K562 (cell line): ENCODE measurements around the gene GNA15. TPM values are rescaled to one million over a fixed set of nuclear protein-coding genes. Genes with fewer than 3 reads are reported as not detected.

Experiments used
- CTBP1 ChIP-seq: fragments of 450-650 bp; IDR thresholded peaks from 2 replicates; pipeline ENCODE4 v1.6.1; 2016; ENCODE audit warnings: borderline replicate concordance
- HDAC1 ChIP-seq, 2 experiments: fragments of 450-650 bp; IDR thresholded peaks; 2 replicates each; pipeline ENCODE4 v1.6.1; 2016 to 2017; ENCODE audit warnings: inconsistent platforms in 1 of 2, mild to moderate bottlenecking in 1 of 2, moderate library complexity in 1 of 2
- HMGN3 ChIP-seq: IDR thresholded peaks from 2 replicates; pipeline ENCODE4 v1.6.1; 2011; ENCODE audit warnings: borderline replicate concordance, low read depth, mild to moderate bottlenecking, mixed read lengths, low read length; ENCODE audit not compliant: insufficient read length; ENCODE audit errors: extremely low read depth
- NR1H2 ChIP-seq: sonication (generic); formaldehyde crosslinking; IDR thresholded peaks from 2 replicates; pipeline ENCODE4 v1.4.0; 2020; ENCODE audit warnings: mild to moderate bottlenecking, missing genetic modification reagents
- NR2C2 ChIP-seq, 2 experiments: fragments of 200-800 bp in 1 of 2; sonication (Bioruptor generic) in 1 of 2; sonication (generic) in 1 of 2; formaldehyde crosslinking in 1 of 2; IDR thresholded peaks; 2 replicates each; pipeline versions ENCODE4 v1.6.1 to v1.8.0; 2016 to 2022; ENCODE audit warnings: mild to moderate bottlenecking in 1 of 2, missing compliant biosample characterization in 1 of 2, missing genetic modification characterization in 1 of 2, missing genetic modification reagents in 1 of 2
- NR2F6 ChIP-seq: fragments of 450-650 bp; formaldehyde crosslinking; IDR thresholded peaks from 2 replicates; pipeline ENCODE4 v1.4.0; 2020; ENCODE audit warnings: mild to moderate bottlenecking
- PHTF2 ChIP-seq: fragments of 250-450 bp; sonication (Bioruptor Pico); IDR thresholded peaks from 2 replicates; pipeline ENCODE4 v1.5.0; 2021; ENCODE audit warnings: mild to moderate bottlenecking
- SMARCC2 ChIP-seq: fragments of 450-650 bp; IDR thresholded peaks from 2 replicates; pipeline ENCODE4 v1.6.1; 2017; ENCODE audit warnings: antibody characterized with exemption, moderate library complexity, mild to moderate bottlenecking, low read depth
- ZC3H8 ChIP-seq: fragments of 450-650 bp; IDR thresholded peaks from 2 replicates; pipeline ENCODE4 v1.6.1; 2017
- ZNF175 ChIP-seq: fragments of 200-800 bp; sonication (Bioruptor generic); IDR thresholded peaks from 2 replicates; pipeline ENCODE4 v1.6.1; 2016; ENCODE audit warnings: low read depth, mild to moderate bottlenecking, missing genetic modification characterization, missing compliant biosample characterization
- ZNF197 ChIP-seq: fragments of 200-800 bp; sonication (Bioruptor generic); IDR thresholded peaks from 2 replicates; pipeline ENCODE4 v1.6.1; 2016; ENCODE audit warnings: low read depth, missing genetic modification characterization, missing compliant biosample characterization
- polyA plus RNA-seq, 8 experiments: library from polyadenylated mRNA; depleted of rRNA in 4 of 8; stranded (reverse) in 5 of 8; unstranded in 3 of 8; fragments of >200 nt; fragmentation: Nextera tagmentation in 2 of 8; fragmentation: Illumina TruSeq in 1 of 8; extraction: Ambion mirVana in 2 of 8; extraction: Trizol in 1 of 8; gene quantifications; 2 replicates each; pipeline versions ENCODE4 v1.2.1 to v1.2.3, GENCODE V29; 2011 to 2014; ENCODE audit warnings: inconsistent platforms in 1 of 8, missing spikeins in 1 of 8
- total RNA-seq, 7 experiments: library from RNA; depleted of rRNA in 6 of 7; stranded (reverse); fragments of >200 nt in 6 of 7; fragmentation: Illumina TruSeq in 2 of 7; extraction: Trizol in 2 of 7; gene quantifications; 2 replicates each; pipeline versions ENCODE4 v1.2.1 to v1.2.3, GENCODE V29; 2011 to 2021; ENCODE audit warnings: low replicate concordance in 1 of 7
- TF ChIP-seq, protein P1 (sequence below): fragments of 450-650 bp; IDR thresholded peaks from 2 replicates; pipeline ENCODE4 v1.6.1; 2017; ENCODE audit warnings: antibody characterized with exemption
- TF ChIP-seq, protein P2 (sequence below): sonication (generic); formaldehyde crosslinking; IDR thresholded peaks from 2 replicates; pipeline ENCODE4 v1.8.0; 2022; ENCODE audit warnings: mild to moderate bottlenecking, missing genetic modification reagents
- TF ChIP-seq, protein P3 (sequence below): fragments of 450-650 bp; IDR thresholded peaks from 2 replicates; pipeline ENCODE4 v1.6.1; 2017; ENCODE audit warnings: antibody characterized with exemption, mild to moderate bottlenecking

The GNA15 gene
- total and polyA plus RNA-seq, 9 of the 15 experiments (the other 6 are each of a cell fraction or from before 2014, with no cell fraction given) = 0.03 to 0.24 (median 0.11) TPM; not detected in 1

DNA sequence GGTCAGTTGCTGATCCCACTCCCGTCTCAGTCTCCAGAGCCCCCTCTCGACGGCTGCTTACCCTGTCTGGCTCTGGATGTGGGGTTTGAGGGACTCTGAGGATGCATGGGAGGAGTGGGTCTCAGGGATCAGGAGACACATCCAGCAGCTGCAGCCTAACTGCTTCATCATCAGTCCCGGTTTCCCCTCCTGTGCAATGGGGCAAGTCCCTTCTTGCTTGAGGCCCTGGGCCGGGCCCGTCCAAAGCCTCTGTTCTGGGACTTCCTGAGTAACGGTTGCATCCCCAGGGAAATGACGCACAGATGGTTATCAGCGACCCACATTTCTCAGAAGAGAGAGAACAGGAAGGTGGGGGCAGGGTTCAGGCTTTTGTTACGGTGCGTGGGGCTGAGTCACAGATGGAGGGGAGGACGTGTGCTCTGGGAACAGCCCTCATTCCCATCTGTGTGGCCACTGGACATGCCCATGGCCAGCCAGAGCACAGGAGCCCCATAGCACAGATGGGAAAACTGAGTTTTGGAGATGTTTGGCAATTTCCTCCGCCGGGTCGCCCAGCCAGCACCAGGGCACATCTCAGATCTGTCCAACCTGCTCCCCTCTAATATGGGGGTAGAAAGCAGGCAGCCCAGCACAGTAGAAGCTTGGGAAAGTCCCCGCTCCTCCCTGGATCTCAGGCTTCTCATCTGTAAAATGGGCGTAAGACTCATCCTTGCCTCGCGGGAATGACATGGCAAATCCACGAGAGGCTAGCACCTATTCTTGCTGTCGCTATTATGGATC, 19.3 kb downstream of the GNA15 start (continued):
- no peak for TF ChIP-seq PHTF2 (CRISPR knock-in tag)
- peak; percentile 88 for TF ChIP-seq CTBP1
- peak; percentile 77 for TF ChIP-seq HMGN3
- TF ChIP-seq, protein P1, sequence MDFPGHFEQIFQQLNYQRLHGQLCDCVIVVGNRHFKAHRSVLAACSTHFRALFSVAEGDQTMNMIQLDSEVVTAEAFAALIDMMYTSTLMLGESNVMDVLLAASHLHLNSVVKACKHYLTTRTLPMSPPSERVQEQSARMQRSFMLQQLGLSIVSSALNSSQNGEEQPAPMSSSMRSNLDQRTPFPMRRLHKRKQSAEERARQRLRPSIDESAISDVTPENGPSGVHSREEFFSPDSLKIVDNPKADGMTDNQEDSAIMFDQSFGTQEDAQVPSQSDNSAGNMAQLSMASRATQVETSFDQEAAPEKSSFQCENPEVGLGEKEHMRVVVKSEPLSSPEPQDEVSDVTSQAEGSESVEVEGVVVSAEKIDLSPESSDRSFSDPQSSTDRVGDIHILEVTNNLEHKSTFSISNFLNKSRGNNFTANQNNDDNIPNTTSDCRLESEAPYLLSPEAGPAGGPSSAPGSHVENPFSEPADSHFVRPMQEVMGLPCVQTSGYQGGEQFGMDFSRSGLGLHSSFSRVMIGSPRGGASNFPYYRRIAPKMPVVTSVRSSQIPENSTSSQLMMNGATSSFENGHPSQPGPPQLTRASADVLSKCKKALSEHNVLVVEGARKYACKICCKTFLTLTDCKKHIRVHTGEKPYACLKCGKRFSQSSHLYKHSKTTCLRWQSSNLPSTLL = no peak
- TF ChIP-seq SMARCC2 = peak; percentile 90
- no peak for TF ChIP-seq NR2C2 (CRISPR knock-in tag; IDR thresholded peaks at IDR 0.05)
- TF ChIP-seq NR2C2 (tag; IDR thresholded peaks at IDR 0.05) = peak; percentile 75
- TF ChIP-seq, protein P2, sequence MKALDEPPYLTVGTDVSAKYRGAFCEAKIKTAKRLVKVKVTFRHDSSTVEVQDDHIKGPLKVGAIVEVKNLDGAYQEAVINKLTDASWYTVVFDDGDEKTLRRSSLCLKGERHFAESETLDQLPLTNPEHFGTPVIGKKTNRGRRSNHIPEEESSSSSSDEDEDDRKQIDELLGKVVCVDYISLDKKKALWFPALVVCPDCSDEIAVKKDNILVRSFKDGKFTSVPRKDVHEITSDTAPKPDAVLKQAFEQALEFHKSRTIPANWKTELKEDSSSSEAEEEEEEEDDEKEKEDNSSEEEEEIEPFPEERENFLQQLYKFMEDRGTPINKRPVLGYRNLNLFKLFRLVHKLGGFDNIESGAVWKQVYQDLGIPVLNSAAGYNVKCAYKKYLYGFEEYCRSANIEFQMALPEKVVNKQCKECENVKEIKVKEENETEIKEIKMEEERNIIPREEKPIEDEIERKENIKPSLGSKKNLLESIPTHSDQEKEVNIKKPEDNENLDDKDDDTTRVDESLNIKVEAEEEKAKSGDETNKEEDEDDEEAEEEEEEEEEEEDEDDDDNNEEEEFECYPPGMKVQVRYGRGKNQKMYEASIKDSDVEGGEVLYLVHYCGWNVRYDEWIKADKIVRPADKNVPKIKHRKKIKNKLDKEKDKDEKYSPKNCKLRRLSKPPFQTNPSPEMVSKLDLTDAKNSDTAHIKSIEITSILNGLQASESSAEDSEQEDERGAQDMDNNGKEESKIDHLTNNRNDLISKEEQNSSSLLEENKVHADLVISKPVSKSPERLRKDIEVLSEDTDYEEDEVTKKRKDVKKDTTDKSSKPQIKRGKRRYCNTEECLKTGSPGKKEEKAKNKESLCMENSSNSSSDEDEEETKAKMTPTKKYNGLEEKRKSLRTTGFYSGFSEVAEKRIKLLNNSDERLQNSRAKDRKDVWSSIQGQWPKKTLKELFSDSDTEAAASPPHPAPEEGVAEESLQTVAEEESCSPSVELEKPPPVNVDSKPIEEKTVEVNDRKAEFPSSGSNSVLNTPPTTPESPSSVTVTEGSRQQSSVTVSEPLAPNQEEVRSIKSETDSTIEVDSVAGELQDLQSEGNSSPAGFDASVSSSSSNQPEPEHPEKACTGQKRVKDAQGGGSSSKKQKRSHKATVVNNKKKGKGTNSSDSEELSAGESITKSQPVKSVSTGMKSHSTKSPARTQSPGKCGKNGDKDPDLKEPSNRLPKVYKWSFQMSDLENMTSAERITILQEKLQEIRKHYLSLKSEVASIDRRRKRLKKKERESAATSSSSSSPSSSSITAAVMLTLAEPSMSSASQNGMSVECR (CRISPR knock-in tag) = no peak
- peak; percentile 60; the same call in 1 of the 2 replicates for TF ChIP-seq NR2F6
- TF ChIP-seq ZNF175 (CRISPR knock-in tag) = peak; percentile 67
- peak; percentile 62; the same call in 1 of the 2 replicates for TF ChIP-seq ZNF197 (CRISPR knock-in tag)
- TF ChIP-seq, protein P3, sequence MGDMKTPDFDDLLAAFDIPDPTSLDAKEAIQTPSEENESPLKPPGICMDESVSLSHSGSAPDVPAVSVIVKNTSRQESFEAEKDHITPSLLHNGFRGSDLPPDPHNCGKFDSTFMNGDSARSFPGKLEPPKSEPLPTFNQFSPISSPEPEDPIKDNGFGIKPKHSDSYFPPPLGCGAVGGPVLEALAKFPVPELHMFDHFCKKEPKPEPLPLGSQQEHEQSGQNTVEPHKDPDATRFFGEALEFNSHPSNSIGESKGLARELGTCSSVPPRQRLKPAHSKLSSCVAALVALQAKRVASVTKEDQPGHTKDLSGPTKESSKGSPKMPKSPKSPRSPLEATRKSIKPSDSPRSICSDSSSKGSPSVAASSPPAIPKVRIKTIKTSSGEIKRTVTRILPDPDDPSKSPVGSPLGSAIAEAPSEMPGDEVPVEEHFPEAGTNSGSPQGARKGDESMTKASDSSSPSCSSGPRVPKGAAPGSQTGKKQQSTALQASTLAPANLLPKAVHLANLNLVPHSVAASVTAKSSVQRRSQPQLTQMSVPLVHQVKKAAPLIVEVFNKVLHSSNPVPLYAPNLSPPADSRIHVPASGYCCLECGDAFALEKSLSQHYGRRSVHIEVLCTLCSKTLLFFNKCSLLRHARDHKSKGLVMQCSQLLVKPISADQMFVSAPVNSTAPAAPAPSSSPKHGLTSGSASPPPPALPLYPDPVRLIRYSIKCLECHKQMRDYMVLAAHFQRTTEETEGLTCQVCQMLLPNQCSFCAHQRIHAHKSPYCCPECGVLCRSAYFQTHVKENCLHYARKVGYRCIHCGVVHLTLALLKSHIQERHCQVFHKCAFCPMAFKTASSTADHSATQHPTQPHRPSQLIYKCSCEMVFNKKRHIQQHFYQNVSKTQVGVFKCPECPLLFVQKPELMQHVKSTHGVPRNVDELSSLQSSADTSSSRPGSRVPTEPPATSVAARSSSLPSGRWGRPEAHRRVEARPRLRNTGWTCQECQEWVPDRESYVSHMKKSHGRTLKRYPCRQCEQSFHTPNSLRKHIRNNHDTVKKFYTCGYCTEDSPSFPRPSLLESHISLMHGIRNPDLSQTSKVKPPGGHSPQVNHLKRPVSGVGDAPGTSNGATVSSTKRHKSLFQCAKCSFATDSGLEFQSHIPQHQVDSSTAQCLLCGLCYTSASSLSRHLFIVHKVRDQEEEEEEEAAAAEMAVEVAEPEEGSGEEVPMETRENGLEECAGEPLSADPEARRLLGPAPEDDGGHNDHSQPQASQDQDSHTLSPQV = peak; percentile 76
- peak; percentile 68 to 83; a peak in 3 of 4 replicates for TF ChIP-seq HDAC1 (IDR thresholded peaks at IDR 0.05)
- no peak for TF ChIP-seq NR1H2 (CRISPR knock-in tag)
- peak; percentile 15; the same call in 1 of the 2 replicates for TF ChIP-seq ZC3H8
